D341Med (cell line): ENCODE measurements around the gene ZNF334.

ENCODE experiments used
- DNase-seq: peaks from one replicate; pipeline ENCODE4 v3.0.0; 2012; ENCODE audit warnings: low spot score

Gene ZNF334

GRCh38 chr20:46545827-46546138 lies 32.4 kb upstream of the ZNF334 start:
- no peak for DNase-seq

- DNase-seq, result no peak
Measured at GRCh38 chr20:46545077-46545826, 31.9 kb upstream of the ZNF334 start.

- no peak for DNase-seq
Measured at GRCh38 chr20:46544576-46544975, 31.2 kb upstream of the ZNF334 start.

- no peak for DNase-seq
Measured at GRCh38 chr20:46543959-46544358, 30.6 kb upstream of the ZNF334 start.

- no peak for DNase-seq
Measured at GRCh38 chr20:46543033-46543432, 29.7 kb upstream of the ZNF334 start.

- no peak for DNase-seq
Measured at GRCh38 chr20:46541229-46541935, 28.0 kb upstream of the ZNF334 start.

- DNase-seq, result no peak
Measured at GRCh38 chr20:46539113-46539512, 25.8 kb upstream of the ZNF334 start.

- no peak for DNase-seq
Measured at GRCh38 chr20:46530640-46531039, 17.3 kb upstream of the ZNF334 start.

GRCh38 chr20:46523696-46524328 lies 10.5 kb upstream of the ZNF334 start:
- no peak for DNase-seq

- DNase-seq, result no peak
Measured at GRCh38 chr20:46523108-46523507, 9.7 kb upstream of the ZNF334 start.

- DNase-seq, result peak; percentile 81
Measured at GRCh38 chr20:46520976-46521579, 7.7 kb upstream of the ZNF334 start.

- DNase-seq, result no peak
Measured at GRCh38 chr20:46520540-46520939, 7.2 kb upstream of the ZNF334 start.

- no peak for DNase-seq
Measured at GRCh38 chr20:46519471-46520068, 6.2 kb upstream of the ZNF334 start.

- no peak for DNase-seq
Measured at GRCh38 chr20:46509523-46509922, 3.8 kb downstream of the ZNF334 start.

- DNase-seq, result no peak
Measured at GRCh38 chr20:46507760-46508407, 5.5 kb downstream of the ZNF334 start.

- DNase-seq, result no peak
Measured at GRCh38 chr20:46505506-46505905, 7.9 kb downstream of the ZNF334 start.

- no peak for DNase-seq
Measured at GRCh38 chr20:46501961-46502360, 11.4 kb downstream of the ZNF334 start.

- DNase-seq, result no peak
Measured at GRCh38 chr20:46501337-46501942, 11.9 kb downstream of the ZNF334 start.

- DNase-seq, result no peak
Measured at GRCh38 chr20:46494077-46494476, 19.3 kb downstream of the ZNF334 start.

- DNase-seq, result no peak
Measured at GRCh38 chr20:46491354-46491753, 22.0 kb downstream of the ZNF334 start.

GRCh38 chr20:46488451-46488850 lies 24.9 kb downstream of the ZNF334 start:
- DNase-seq, result no peak

GRCh38 chr20:46487628-46488027 lies 25.7 kb downstream of the ZNF334 start:
- no peak for DNase-seq
